Neuronal stem cell (in vitro differentiated cells): ENCODE data around the gene PHKB.

Experiments used
- DNase-seq: peaks from one replicate; pipeline ENCODE4 v3.0.0-alpha.2; 2013; ENCODE audit warnings: low spot score
- H2AFZ ChIP-seq: one replicate; pipeline ENCODE4 v1.6.1; 2013; ENCODE audit warnings: mild to moderate bottlenecking, low read length, inconsistent platforms
- H2AK5ac ChIP-seq: 2 replicates; pipeline ENCODE4 v1.6.1; 2013; ENCODE audit warnings: low read depth, mild to moderate bottlenecking, inconsistent platforms, low read length, moderate library complexity, mixed read lengths
- H2BK120ac ChIP-seq: 2 replicates; pipeline ENCODE4 v1.6.1; 2013; ENCODE audit warnings: low read depth, mild to moderate bottlenecking, inconsistent platforms, low read length, moderate library complexity, mixed read lengths
- H2BK12ac ChIP-seq: one replicate; pipeline ENCODE4 v1.6.1; 2013; ENCODE audit warnings: low read length, inconsistent platforms
- H2BK15ac ChIP-seq: 2 replicates; pipeline ENCODE4 v1.6.1; 2013; ENCODE audit warnings: mild to moderate bottlenecking, low read length, inconsistent platforms, mixed read lengths
- H2BK5ac ChIP-seq: one replicate; pipeline ENCODE4 v1.6.1; 2013; ENCODE audit warnings: inconsistent platforms, mild to moderate bottlenecking, low read length, moderate library complexity
- H3K14ac ChIP-seq: one replicate; pipeline ENCODE4 v1.6.1; 2013; ENCODE audit warnings: low read length, inconsistent platforms
- H3K18ac ChIP-seq: 2 replicates; pipeline ENCODE4 v1.6.1; 2013; ENCODE audit warnings: low read length, inconsistent platforms
- H3K23ac ChIP-seq: 2 replicates; pipeline ENCODE4 v1.6.1; 2013; ENCODE audit warnings: low read depth, mild to moderate bottlenecking, mixed read lengths, low read length, inconsistent platforms; ENCODE audit not compliant: poor library complexity
- H3K27ac ChIP-seq: replicated peaks from 3 replicates; pipeline ENCODE4 v1.5.1; 2013; ENCODE audit warnings: low read length, inconsistent platforms
- H3K27me3 ChIP-seq, 3 experiments: 2 replicates each; pipeline ENCODE4 v1.6.1; 2013; ENCODE audit warnings: low read length in 3 of 3, mild to moderate bottlenecking in 2 of 3, inconsistent platforms in 1 of 3, low read depth in 1 of 3, mixed read lengths in 1 of 3, moderate library complexity in 1 of 3; ENCODE audit not compliant: control insufficient read depth in 3 of 3, insufficient read depth in 3 of 3
- H3K36me3 ChIP-seq, 2 donors: replicated peaks in 1 of 2; 2 replicates each; pipeline ENCODE4 v1.6.1; 2013; ENCODE audit warnings: low read length in 2 of 2; ENCODE audit not compliant: control insufficient read depth in 2 of 2, insufficient read depth in 2 of 2
- H3K4ac ChIP-seq: 2 replicates; pipeline ENCODE4 v1.6.1; 2013; ENCODE audit warnings: inconsistent platforms, mild to moderate bottlenecking, low read length, moderate library complexity
- H3K4me1 ChIP-seq, 2 donors: 1 replicate in 1 of 2; 2 replicates in 1 of 2; pipeline ENCODE4 v1.6.1; 2013; ENCODE audit warnings: low read length in 2 of 2, low read depth in 1 of 2; ENCODE audit not compliant: control insufficient read depth in 2 of 2, insufficient read depth in 1 of 2
- H3K4me2 ChIP-seq: one replicate; pipeline ENCODE4 v1.6.1; 2013; ENCODE audit warnings: mild to moderate bottlenecking, low read length, inconsistent platforms; ENCODE audit not compliant: insufficient read depth, poor library complexity, severe bottlenecking
- H3K4me3 ChIP-seq, 2 donors: 2 replicates each; pipeline ENCODE4 v1.5.1; 2013; ENCODE audit warnings: low read length in 2 of 2, mild to moderate bottlenecking in 2 of 2, inconsistent platforms in 1 of 2, moderate library complexity in 1 of 2
- H3K79me1 ChIP-seq: one replicate; pipeline ENCODE4 v1.6.1; 2013; ENCODE audit warnings: low read depth, mild to moderate bottlenecking, inconsistent platforms, low read length, moderate library complexity
- H3K9ac ChIP-seq: one replicate; pipeline ENCODE4 v1.6.1; 2013; ENCODE audit warnings: mild to moderate bottlenecking, low read depth, low read length, inconsistent platforms; ENCODE audit not compliant: poor library complexity
- H3K9me3 ChIP-seq, 2 donors: replicated peaks in 1 of 2; 2 replicates each; pipeline versions ENCODE3 to v1.6.1; 2013; ENCODE audit warnings: low read length in 2 of 2, mild to moderate bottlenecking in 2 of 2, inconsistent platforms in 1 of 2, low read depth in 1 of 2, mixed read lengths in 1 of 2, moderate library complexity in 1 of 2; ENCODE audit not compliant: control insufficient read depth in 2 of 2, insufficient read depth in 1 of 2
- H4K8ac ChIP-seq: one replicate; pipeline ENCODE4 v1.6.1; 2013; ENCODE audit warnings: low read depth, mild to moderate bottlenecking, inconsistent platforms, low read length, moderate library complexity
- H4K91ac ChIP-seq: one replicate; pipeline ENCODE4 v1.6.1; 2013; ENCODE audit warnings: low read length, low read depth, mild to moderate bottlenecking, inconsistent platforms; ENCODE audit not compliant: poor library complexity
- WGBS, 2 donors: extraction: QIAGEN DNeasy Blood & Tissue Kit; methylation state at CpG; one replicate each; pipeline ENCODE4 v1.1.7; 2013; ENCODE audit warnings: missing lambda C conversion rate in 2 of 2, mixed read lengths in 1 of 2; ENCODE audit not compliant: insufficient read length in 2 of 2, insufficient replicate concordance in 1 of 2; ENCODE audit errors: extremely low coverage in 2 of 2; 5-methylcytosine and 5-hydroxymethylcytosine counted together

The PHKB gene

DNA sequence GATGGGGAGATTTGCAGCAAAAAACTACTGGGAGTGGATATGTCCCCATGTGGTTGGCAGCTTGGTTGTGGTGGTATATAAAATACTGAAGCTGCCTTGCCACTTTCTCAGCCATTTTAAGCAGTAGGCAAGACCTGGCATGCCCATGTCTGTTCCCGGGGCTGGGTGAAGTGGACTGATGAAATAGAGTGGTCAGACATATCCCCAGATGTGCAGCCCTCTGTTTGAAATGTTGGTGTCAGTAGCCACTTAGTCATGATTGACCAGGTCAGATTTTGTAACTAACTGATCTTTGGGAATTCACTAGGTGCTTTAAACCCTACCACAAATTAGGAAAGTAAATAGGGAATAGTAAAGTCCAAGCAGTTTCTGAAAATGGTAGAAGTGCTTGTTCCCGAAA is 151.6 kb downstream of the PHKB start:
- H3K36me3 ChIP-seq: peaks cover 0 to 13% of the 10 kb centered on the region in 2 donors
- no peak overlapping the region for H3K18ac ChIP-seq
- no peak overlapping the region for H3K4me2 ChIP-seq
- no peak overlapping the region for H2BK15ac ChIP-seq
- no peak overlapping the region for H3K4me3 ChIP-seq
- H2AFZ ChIP-seq: no peak overlapping the region
- no peak overlapping the region for H2BK5ac ChIP-seq
- H3K14ac ChIP-seq: no peak overlapping the region
- no peaks in the 10 kb centered on the region for H3K79me1 ChIP-seq
- H3K4me1 ChIP-seq: peaks cover 0 to 2% of the 10 kb centered on the region in 2 donors
- peaks cover 0 to 7% of the 10 kb centered on the region in 2 donors for H3K9me3 ChIP-seq
- H4K8ac ChIP-seq: no peak overlapping the region
- H3K27me3 ChIP-seq: no peaks in the 10 kb centered on the region
- no peak overlapping the region for H3K4ac ChIP-seq
- WGBS, 2 donors: no CpG with 5 or more reads among the region's 2 CpGs
- no peak overlapping the region for H4K91ac ChIP-seq
- H2AK5ac ChIP-seq: no peak overlapping the region
- no peak overlapping the region for H2BK120ac ChIP-seq
- no peak for DNase-seq
- H3K27ac ChIP-seq: no peak overlapping the region
- no peak overlapping the region for H3K23ac ChIP-seq
- no peak overlapping the region for H3K9ac ChIP-seq
- H2BK12ac ChIP-seq: no peak overlapping the region

DNA sequence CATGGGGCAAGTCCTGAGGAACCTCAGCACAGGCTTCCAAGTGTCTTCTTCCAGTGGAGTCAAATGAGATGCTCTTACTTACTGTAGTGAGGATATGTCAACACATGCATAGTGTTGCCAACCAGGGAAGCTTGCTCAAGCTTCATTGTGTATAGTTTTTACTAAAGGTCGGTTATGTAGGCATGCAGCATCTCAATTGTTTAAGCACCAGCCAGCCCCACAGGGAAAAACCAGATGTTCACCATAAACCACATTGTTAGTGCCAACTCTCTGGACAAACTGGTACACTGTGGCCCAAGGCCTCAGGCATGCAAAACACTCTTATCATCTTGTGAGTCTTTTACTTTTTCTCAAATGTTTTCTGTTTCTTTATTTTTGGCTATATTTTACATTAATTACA is 152.1 kb downstream of the PHKB start:
- no peak overlapping the region for H3K14ac ChIP-seq
- no CpG with 5 or more reads among the region's 1 CpG for WGBS, 2 donors
- no peak overlapping the region for H2BK12ac ChIP-seq
- no peak overlapping the region for H3K27ac ChIP-seq
- H3K9ac ChIP-seq: no peak overlapping the region
- H4K8ac ChIP-seq: no peak overlapping the region
- H3K4me1 ChIP-seq: peaks cover 0 to 3% of the 10 kb centered on the region in 2 donors
- H3K4me3 ChIP-seq: no peak overlapping the region
- no peak overlapping the region for H2AFZ ChIP-seq
- no peak overlapping the region for H3K4me2 ChIP-seq
- peaks cover 0 to 7% of the 10 kb centered on the region in 2 donors for H3K9me3 ChIP-seq
- no peak overlapping the region for H4K91ac ChIP-seq
- no peak overlapping the region for H3K4ac ChIP-seq
- H3K27me3 ChIP-seq: no peaks in the 10 kb centered on the region
- no peaks in the 10 kb centered on the region for H3K79me1 ChIP-seq
- no peak overlapping the region for H2BK5ac ChIP-seq
- no peak overlapping the region for H2BK120ac ChIP-seq
- no peak overlapping the region for H2AK5ac ChIP-seq
- no peak for DNase-seq
- H3K23ac ChIP-seq: no peak overlapping the region
- H3K18ac ChIP-seq: no peak overlapping the region
- H2BK15ac ChIP-seq: no peak overlapping the region
- H3K36me3 ChIP-seq: peaks cover 0 to 13% of the 10 kb centered on the region in 2 donors

DNA sequence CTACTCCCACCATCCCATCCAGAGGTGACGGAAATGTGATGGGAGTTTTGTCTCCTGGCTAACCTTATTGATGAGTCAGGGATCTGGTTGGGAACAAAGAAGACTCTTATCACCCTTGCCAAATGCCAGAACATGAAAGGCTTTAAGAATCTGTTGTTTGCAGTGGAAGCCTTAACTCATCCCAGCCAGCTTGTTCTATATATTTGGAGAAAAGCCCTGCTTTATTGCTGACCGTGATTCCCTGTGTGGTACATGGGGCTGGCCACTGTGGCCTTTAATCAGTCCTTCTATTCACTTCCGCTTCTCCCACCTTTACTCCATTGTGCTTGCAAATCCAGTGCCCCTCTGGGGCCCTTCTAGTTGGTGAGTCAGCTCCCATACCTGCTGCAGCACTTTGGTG is 156.6 kb downstream of the PHKB start:
- Histone ChIP-seq H3K9me3 (no peaks in the 10 kb centered on the region), H2BK5ac (no peak overlapping the region), H3K27ac (peak overlapping the region; percentile 13), H2AFZ (no peak overlapping the region), H3K4ac (no peak overlapping the region), H2AK5ac (no peak overlapping the region), H3K79me1 (no peaks in the 10 kb centered on the region), H3K18ac (no peak overlapping the region), H3K9ac (no peak overlapping the region), H2BK12ac (no peak overlapping the region), H3K4me1 (peaks cover 0 to 3% of the 10 kb centered on the region in 2 donors), H3K14ac (no peak overlapping the region), H2BK15ac (no peak overlapping the region), H3K27me3 (no peaks in the 10 kb centered on the region), H3K4me3 (no peak overlapping the region), H4K8ac (no peak overlapping the region), H2BK120ac (no peak overlapping the region), H3K23ac (no peak overlapping the region), H3K36me3 (no peaks in the 10 kb centered on the region), H3K4me2 (no peak overlapping the region), H4K91ac (no peak overlapping the region)
- DNase-seq: no peak
- WGBS, 2 donors: no CpG with 5 or more reads among the region's 3 CpGs

DNA sequence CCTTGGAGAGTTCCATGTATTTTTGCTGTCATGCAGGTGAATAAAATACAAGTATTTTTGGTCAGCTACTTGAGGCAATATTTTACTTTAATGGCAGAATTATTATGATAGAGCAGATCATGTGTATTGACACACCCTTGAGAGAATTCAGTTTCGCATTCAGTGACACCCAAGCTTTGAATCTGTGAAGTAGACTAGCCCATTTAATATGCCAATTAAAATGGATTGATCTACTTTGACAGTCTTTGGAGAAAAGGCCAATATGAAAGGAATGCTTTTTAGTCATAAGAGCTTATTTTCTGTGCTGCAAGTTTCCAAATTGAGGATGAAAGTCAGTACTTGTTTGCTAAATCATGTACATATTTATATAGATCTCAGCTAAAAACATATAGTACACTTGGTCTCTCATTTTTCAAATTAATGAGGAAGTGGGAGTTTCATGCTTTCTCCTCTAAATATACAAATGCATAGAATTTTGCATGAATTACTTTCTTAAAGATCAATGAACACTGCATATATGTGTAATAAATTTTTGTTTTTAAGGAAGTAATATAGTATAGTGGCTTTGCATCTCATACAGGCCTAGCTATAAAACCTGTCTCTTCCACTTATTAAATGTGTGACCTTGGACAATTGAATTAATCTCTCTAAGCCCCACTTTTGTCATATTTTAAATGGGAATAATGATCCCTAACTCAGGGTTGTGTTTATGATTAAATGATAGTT is 161.5 kb downstream of the PHKB start:
- Histone ChIP-seq H3K14ac (no peak overlapping the region), H3K18ac (no peak overlapping the region), H2AK5ac (no peak overlapping the region), H3K79me1 (no peaks in the 10 kb centered on the region), H2BK15ac (no peak overlapping the region), H4K8ac (no peak overlapping the region), H3K36me3 (no peaks in the 10 kb centered on the region), H2AFZ (no peak overlapping the region), H2BK120ac (no peak overlapping the region), H3K27me3 (no peaks in the 10 kb centered on the region), H3K4me1 (peaks cover 0 to 1% of the 10 kb centered on the region in 2 donors), H2BK5ac (no peak overlapping the region), H3K4me2 (no peak overlapping the region), H3K9me3 (no peaks in the 10 kb centered on the region), H3K27ac (no peak overlapping the region), H4K91ac (no peak overlapping the region), H3K9ac (no peak overlapping the region), H3K4ac (no peak overlapping the region), H2BK12ac (no peak overlapping the region), H3K4me3 (no peak overlapping the region), H3K23ac (no peak overlapping the region)
- DNase-seq: no peak
- no CpG with 5 or more reads among the region's 1 CpG for WGBS, 2 donors
